MCF 10A (cell line): Measurements from ENCODE around the gene VPS26A. TPM values are rescaled to one million over a fixed set of nuclear protein-coding genes. Genes with fewer than 3 reads are reported as not detected.

Experiments used
- BruUV-seq: library from RNA; stranded (reverse); fragments of 400-500 nt; replicated peaks from 2 replicates; lab custom pipeline; 2021; lab: Mats Ljungman, UMichigan
- CTCF ChIA-PET: fragments of 300-600 bp; sonication (Branson Sonifier 250); formaldehyde crosslinking; extraction: SDS; loops from one replicate; lab custom pipeline; 2021; ENCODE audit warnings: antibody characterized with exemption, inconsistent platforms; lab: Yijun Ruan, JAX
- POLR2A ChIA-PET: fragments of 300-600, 350-650 bp; sonication (Branson Sonifier 250); formaldehyde crosslinking; extraction: SDS; loops from one replicate; lab custom pipeline; 2020; ENCODE audit warnings: antibody characterized with exemption, inconsistent platforms; lab: Yijun Ruan, JAX
- DNase-seq: peaks from one replicate; pipeline ENCODE4 v3.0.0-alpha.2; 2018; ENCODE audit not compliant: unreplicated experiment
- H3K27ac Mint-ChIP-seq: one replicate; pipeline ENCODE4 v1.8.0; 2022; ENCODE audit warnings: mild to moderate bottlenecking, low read depth, mixed read lengths; ENCODE audit not compliant: unreplicated experiment
- H3K27me3 Mint-ChIP-seq: one replicate; pipeline ENCODE4 v1.8.0; 2022; ENCODE audit warnings: mixed read lengths; ENCODE audit not compliant: insufficient read depth, unreplicated experiment
- H3K36me3 Mint-ChIP-seq: one replicate; pipeline ENCODE4 v1.8.0; 2022; ENCODE audit warnings: mild to moderate bottlenecking, moderate library complexity, mixed read lengths; ENCODE audit not compliant: insufficient read depth, unreplicated experiment
- H3K4me1 Mint-ChIP-seq: one replicate; pipeline ENCODE4 v1.8.0; 2022; ENCODE audit warnings: mixed read lengths; ENCODE audit not compliant: insufficient read depth, unreplicated experiment
- H3K4me3 Mint-ChIP-seq: one replicate; pipeline ENCODE4 v1.8.0; 2022; ENCODE audit warnings: mild to moderate bottlenecking, moderate library complexity, mixed read lengths; ENCODE audit not compliant: unreplicated experiment
- H3K9me3 Mint-ChIP-seq: one replicate; pipeline ENCODE4 v1.8.0; 2022; ENCODE audit warnings: mixed read lengths; ENCODE audit not compliant: unreplicated experiment
- intact Hi-C: fragments of 100-400 bp; cut with micrococcal nuclease; formaldehyde crosslinking; loops from 2 replicates; pipeline ENCODE4 v1.14.1; 2022
- total RNA-seq: library from RNA; stranded (reverse); gene quantifications from 2 replicates; pipeline ENCODE4 v1.2.3, GENCODE V29; 2022
- TF ChIP-seq, protein P1 (sequence below): fragments of 200-600 bp; IDR thresholded peaks from one replicate; pipeline ENCODE4 v1.8.0; 2022; ENCODE audit warnings: antibody characterized with exemption, mild to moderate bottlenecking; ENCODE audit not compliant: unreplicated experiment

The VPS26A gene
- total RNA-seq, 1 experiment from 2014 or later = 63.7 TPM

DNA sequence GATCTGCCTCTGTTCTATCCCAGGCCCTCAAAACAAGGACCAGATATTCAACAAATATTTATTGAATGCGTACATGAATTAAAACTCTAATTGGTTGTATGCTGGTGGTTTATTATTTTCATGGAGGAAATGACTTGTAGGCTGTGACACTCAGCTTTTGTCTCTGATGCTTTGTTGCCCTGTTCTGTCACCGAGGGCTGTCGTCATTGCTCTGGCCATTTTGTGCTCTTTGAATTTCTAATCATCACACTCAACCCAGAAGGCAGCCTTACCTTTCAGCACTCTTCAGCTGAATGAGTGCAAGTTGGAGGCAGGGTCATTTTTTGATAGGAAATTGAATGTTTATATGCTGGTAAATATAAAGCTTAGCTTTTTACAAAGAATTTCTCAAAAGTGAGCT lies 21.5 kb upstream of the VPS26A start:
- CTCF ChIA-PET = interaction anchor here (1.3 kb wide), 1 partner anchor 9 kb away, joined by 6 read pairs; no protein-coding TSS in a partner anchor
- no peak overlapping the region for H3K27ac Mint-ChIP-seq

DNA sequence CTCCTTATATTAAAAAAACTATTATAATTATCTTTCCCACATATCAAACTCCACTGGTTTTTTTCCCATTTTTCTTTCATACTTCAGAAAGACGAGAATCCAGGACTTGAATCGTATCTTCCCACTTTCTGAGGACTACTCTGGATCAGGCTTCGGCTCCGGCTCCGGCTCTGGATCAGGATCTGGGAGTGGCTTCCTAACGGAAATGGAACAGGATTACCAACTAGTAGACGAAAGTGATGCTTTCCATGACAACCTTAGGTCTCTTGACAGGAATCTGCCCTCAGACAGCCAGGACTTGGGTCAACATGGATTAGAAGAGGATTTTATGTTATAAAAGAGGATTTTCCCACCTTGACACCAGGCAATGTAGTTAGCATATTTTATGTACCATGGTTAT lies 20.2 kb upstream of the VPS26A start:
- TF ChIP-seq, protein P1, sequence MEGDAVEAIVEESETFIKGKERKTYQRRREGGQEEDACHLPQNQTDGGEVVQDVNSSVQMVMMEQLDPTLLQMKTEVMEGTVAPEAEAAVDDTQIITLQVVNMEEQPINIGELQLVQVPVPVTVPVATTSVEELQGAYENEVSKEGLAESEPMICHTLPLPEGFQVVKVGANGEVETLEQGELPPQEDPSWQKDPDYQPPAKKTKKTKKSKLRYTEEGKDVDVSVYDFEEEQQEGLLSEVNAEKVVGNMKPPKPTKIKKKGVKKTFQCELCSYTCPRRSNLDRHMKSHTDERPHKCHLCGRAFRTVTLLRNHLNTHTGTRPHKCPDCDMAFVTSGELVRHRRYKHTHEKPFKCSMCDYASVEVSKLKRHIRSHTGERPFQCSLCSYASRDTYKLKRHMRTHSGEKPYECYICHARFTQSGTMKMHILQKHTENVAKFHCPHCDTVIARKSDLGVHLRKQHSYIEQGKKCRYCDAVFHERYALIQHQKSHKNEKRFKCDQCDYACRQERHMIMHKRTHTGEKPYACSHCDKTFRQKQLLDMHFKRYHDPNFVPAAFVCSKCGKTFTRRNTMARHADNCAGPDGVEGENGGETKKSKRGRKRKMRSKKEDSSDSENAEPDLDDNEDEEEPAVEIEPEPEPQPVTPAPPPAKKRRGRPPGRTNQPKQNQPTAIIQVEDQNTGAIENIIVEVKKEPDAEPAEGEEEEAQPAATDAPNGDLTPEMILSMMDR = no peak
- intact Hi-C loops = no loop called here
- Mint-ChIP-seq H3K4me3 (no peak overlapping the region), H3K36me3 (no peaks in the 10 kb centered on the region), H3K9me3 (no peaks in the 10 kb centered on the region), H3K4me1 (no peaks in the 10 kb centered on the region), H3K27ac (no peak overlapping the region), H3K27me3 (no peaks in the 10 kb centered on the region)
- ChIA-PET CTCF (interaction anchor here (1.0 kb wide), 1 partner anchor 10 kb away, joined by 5 read pairs; no protein-coding TSS in a partner anchor), POLR2A (interaction anchor here (1.7 kb wide), 1 partner anchor 10 kb away, joined by 3 read pairs; no protein-coding TSS in a partner anchor)
- BruUV-seq = no TSS peak
- DNase-seq = no peak

More for the DNA sequence above, 21.5 kb upstream of the VPS26A start:
- no peaks in the 10 kb centered on the region for H3K27me3 Mint-ChIP-seq
- no TSS peak for BruUV-seq
- H3K9me3 Mint-ChIP-seq = no peaks in the 10 kb centered on the region
- POLR2A ChIA-PET = no interaction called here
- peaks cover 10% of the 10 kb centered on the region for H3K36me3 Mint-ChIP-seq
- TF ChIP-seq, protein P1 = no peak
- DNase-seq = no peak
- H3K4me1 Mint-ChIP-seq = no peaks in the 10 kb centered on the region
- H3K4me3 Mint-ChIP-seq = no peak overlapping the region
- intact Hi-C loops = no loop called here

DNA sequence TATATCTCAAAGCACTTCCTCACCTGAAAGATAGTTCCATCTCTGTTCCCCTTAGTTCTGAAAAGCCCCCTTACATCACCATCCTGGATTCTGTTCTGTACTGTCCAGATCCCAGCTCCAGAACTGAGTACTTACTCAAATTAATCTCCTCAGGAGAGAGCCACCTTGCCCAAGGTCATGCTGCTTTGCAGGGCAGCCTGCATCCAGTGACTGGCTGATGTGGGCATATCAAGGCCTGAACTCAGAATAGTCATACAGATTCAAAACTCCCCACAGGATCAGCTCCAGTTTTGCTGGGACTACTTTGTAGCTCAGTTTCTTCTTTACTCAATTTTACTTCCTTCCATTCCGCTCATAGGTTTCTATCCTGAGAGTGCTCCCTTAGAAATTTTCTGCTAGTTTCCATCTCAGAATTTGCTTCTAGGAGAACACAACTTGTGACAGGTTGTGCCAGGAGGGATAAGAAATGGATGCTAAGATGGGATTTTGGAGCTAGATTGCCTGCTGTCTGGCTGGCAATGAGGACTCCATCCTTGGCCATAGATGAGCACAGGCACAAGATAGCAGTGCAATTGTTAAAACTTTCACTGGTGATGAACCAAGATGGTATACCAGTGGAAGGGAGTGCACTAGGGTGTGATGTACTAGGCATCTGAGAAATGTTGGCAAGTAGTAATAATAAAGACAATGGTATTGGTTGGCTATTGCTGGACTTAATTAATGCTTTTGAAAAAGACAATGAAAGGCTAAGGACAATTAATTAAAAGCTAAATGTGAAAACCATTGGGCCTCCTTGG lies 18.8 kb upstream of the VPS26A start:
- H3K36me3 Mint-ChIP-seq = no peaks in the 10 kb centered on the region
- POLR2A ChIA-PET = interaction anchor here (1.2 to 1.7 kb wide), 3 partner anchors 9 to 20 kb away, joined by 3 to 5 read pairs (median 3); no protein-coding TSS in a partner anchor
- CTCF ChIA-PET = interaction anchor here (1.2 kb wide), 1 partner anchor 11 kb away, joined by 3 read pairs; no protein-coding TSS in a partner anchor

DNA sequence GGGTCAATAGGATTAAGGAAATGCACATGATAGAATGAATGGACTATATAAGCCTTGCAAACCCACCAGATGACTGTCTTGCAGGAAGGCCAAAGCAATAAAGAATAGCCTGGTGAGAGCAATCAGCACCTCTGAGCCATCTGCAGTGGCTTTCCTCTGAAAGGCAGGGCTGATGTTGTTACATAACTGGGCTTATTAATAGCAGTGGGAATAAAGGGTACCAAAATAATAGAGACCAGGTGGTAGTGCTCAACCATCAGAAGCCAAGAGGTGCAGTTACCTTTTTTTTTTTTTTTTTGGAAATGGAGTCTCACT lies 16.8 kb upstream of the VPS26A start:
- no peaks in the 10 kb centered on the region for H3K9me3 Mint-ChIP-seq
- DNase-seq = no peak
- ChIA-PET POLR2A (no interaction called here), CTCF (no interaction called here)
- no peaks in the 10 kb centered on the region for H3K36me3 Mint-ChIP-seq
- no TSS peak for BruUV-seq
- no peaks in the 10 kb centered on the region for H3K4me1 Mint-ChIP-seq
- intact Hi-C loops = no loop called here
- no peak overlapping the region for H3K27ac Mint-ChIP-seq
- TF ChIP-seq, protein P1 = no peak
- peaks cover 14% of the 10 kb centered on the region for H3K27me3 Mint-ChIP-seq
- no peak overlapping the region for H3K4me3 Mint-ChIP-seq

More for the DNA sequence above, 18.8 kb upstream of the VPS26A start:
- intact Hi-C loops = no loop called here
- no peaks in the 10 kb centered on the region for H3K9me3 Mint-ChIP-seq
- H3K4me3 Mint-ChIP-seq = no peak overlapping the region
- TF ChIP-seq, protein P1 = no peak
- no peaks in the 10 kb centered on the region for H3K4me1 Mint-ChIP-seq
- no peak for DNase-seq
- H3K27ac Mint-ChIP-seq = no peak overlapping the region
- BruUV-seq = no TSS peak
- H3K27me3 Mint-ChIP-seq = no peaks in the 10 kb centered on the region
